Measurements from ENCODE around the gene QKI.

DNA sequence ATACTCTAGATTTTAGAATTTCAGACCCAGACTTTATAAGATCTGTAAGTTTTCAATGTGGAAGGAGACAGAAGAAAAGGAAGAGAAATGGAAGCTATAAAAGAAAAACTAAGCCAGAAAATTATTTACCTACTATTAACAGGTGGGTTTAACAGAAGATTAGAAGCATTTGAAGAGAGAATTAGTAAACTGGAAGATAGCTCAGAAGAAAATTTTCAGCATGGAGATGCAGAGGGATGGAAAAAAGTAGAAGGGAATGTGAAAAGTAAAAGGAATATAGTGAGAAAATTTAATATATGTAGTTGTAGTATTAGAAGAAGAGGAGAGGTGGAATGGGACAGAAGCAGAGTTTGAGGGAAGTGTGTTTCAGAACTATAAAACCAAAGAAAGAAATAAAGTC lies 56.1 kb downstream of the QKI start:
- TF ChIP-seq, protein P1, sequence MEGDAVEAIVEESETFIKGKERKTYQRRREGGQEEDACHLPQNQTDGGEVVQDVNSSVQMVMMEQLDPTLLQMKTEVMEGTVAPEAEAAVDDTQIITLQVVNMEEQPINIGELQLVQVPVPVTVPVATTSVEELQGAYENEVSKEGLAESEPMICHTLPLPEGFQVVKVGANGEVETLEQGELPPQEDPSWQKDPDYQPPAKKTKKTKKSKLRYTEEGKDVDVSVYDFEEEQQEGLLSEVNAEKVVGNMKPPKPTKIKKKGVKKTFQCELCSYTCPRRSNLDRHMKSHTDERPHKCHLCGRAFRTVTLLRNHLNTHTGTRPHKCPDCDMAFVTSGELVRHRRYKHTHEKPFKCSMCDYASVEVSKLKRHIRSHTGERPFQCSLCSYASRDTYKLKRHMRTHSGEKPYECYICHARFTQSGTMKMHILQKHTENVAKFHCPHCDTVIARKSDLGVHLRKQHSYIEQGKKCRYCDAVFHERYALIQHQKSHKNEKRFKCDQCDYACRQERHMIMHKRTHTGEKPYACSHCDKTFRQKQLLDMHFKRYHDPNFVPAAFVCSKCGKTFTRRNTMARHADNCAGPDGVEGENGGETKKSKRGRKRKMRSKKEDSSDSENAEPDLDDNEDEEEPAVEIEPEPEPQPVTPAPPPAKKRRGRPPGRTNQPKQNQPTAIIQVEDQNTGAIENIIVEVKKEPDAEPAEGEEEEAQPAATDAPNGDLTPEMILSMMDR (optimal IDR thresholded peaks at IDR 0.05 in 1 of 3, IDR thresholded peaks at IDR 0.05 in 1 of 3, conservative IDR thresholded peaks at IDR 0.05 in 1 of 3; ENCODE audit: extremely low read depth in 1 of 3, insufficient read depth in 2 of 3, low read length in 3 of 3): no peak
- no peak for TF ChIP-seq EZH2 (IDR thresholded peaks at IDR 0.05; ENCODE audit: low read length)

All from keratinocyte (primary cell).